Stimulated activated effector memory CD8-positive, alpha-beta T cell treated with anti-CD3 and anti-CD28 coated beads, Interleukin-12 subunit alpha, Interleukin-12 subunit beta, amount 100 ng/mL, for 72 hours (primary cell): ENCODE data around the gene CFL1.

ENCODE experiments used
- ATAC-seq: fragments of 150-1000 bp; cut with Tn5 transposase; 2 replicates; pipeline ENCODE4 v1.10.0; 2021
- DNase-seq, 2 donors: peaks; one replicate each; pipeline ENCODE4 v3.0.0; 2021 to 2022; ENCODE audit warnings: low spot score in 2 of 2
- H3K27ac Mint-ChIP-seq: one replicate; pipeline ENCODE4 v1.8.0; 2022; ENCODE audit warnings: mild to moderate bottlenecking, mixed read lengths
- H3K36me3 Mint-ChIP-seq: one replicate; pipeline ENCODE4 v1.8.0; 2022; ENCODE audit warnings: mild to moderate bottlenecking, mixed read lengths
- H3K4me1 Mint-ChIP-seq: one replicate; pipeline ENCODE4 v1.8.0; 2022; ENCODE audit warnings: mixed read lengths
- H3K4me3 Mint-ChIP-seq: one replicate; pipeline ENCODE4 v1.8.0; 2022; ENCODE audit warnings: mild to moderate bottlenecking, mixed read lengths
- H3K9me3 Mint-ChIP-seq: one replicate; pipeline ENCODE4 v1.8.0; 2022; ENCODE audit warnings: mixed read lengths

Gene CFL1

DNA sequence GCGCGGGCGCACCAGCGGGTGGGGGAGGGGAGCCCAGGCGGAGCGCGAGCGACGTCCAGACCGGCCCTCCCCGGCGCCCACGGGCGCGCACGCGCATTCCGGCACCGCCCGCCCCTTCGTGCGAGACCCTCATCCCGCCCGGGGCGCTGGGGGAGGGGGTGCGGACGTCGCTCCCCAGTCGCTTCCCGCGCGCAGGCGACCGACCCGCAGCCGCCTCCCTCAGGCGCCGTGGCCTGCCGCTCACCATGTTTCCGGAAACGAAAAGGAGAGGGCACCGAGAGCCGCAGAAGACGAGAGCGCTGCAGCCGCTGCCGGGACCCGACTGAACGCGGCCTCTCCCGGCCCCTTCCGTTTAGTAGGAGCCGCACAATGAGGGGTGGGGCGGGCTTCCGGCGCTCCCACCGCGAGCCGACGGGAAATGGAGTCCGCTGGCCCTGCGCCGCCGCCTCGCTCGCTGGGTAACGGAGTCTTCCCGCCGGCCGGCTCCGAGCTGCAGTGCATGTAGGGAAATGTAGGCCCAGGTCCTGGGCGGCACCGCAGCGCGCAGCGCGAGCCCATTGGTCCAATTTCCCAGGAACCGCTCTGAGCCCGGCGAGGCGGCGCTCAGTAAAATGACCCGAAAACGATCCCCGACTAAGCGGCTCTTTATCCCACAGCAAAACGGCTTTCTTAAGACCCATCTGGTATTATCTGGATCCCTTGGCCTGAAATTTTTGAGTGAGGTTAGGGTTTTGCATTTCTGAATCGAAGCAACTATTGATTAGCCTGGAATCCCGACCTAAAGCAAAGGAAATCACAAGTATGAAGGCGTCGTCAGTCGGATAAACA, at the start of gene CFL1:
CFL1 (minus strand) TSS at position 328 of the 828 bp plus-strand sequence; CDS start at position 247, 81 bp downstream.
- ATAC-seq (peak; percentile 77), DNase-seq (peak; percentile 91 to 97)
- H3K9me3 Mint-ChIP-seq: no peaks in the 10 kb centered on the region
- peaks cover 98% of the 10 kb centered on the region for H3K36me3 Mint-ChIP-seq
- peaks cover 74% of the 10 kb centered on the region for H3K4me1 Mint-ChIP-seq
- H3K27ac Mint-ChIP-seq: peak within 1 kb of the TSS; percentile 97
- H3K4me3 Mint-ChIP-seq: peak within 1 kb of the TSS; percentile 97

DNA sequence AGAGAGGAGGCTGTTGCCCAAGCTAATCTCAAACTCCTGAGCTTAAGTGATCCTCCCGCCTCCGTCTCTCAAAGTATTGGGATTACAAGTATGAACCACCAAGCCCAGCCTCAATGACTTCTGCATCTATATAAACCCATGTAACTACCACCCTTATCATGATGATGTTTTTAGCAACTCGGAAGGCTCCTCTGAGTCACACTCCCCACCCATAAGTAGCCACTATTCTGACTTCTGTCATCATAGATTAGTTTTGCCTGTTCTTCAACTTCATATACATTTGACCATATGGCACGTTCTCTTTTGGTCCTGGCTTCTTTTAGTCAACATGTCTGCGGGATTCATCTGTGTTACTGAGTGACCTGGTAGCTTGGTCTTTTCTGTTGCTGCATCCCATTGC, 48.6 kb upstream of the CFL1 start:
- ATAC-seq (peak; percentile 55), DNase-seq (no peak)
- peaks cover 21% of the 10 kb centered on the region for H3K4me1 Mint-ChIP-seq
- H3K9me3 Mint-ChIP-seq: no peaks in the 10 kb centered on the region
- H3K27ac Mint-ChIP-seq: no peak overlapping the region
- peaks cover 9% of the 10 kb centered on the region for H3K36me3 Mint-ChIP-seq
- H3K4me3 Mint-ChIP-seq: no peak overlapping the region

DNA sequence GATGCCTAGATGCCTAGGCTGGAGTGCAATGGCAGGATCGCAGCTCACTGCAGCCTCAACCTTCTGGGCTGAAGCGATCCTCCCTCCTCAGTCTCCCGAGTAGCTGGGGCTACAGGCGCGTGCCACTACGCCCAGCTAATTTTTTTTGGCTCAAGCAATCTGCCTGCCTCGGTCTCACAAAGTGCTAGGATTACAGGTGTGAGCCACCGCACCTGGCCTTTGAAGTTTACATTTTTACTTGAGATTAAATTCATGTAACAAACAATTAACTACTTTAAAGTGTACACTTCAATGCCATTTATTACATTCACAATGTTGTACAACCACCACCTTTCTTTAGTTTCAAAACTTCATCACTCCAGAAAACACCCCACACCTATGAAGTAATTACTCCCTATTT, 45.7 kb upstream of the CFL1 start:
- H3K36me3 Mint-ChIP-seq: peaks cover 27% of the 10 kb centered on the region
- H3K9me3 Mint-ChIP-seq: no peaks in the 10 kb centered on the region
- H3K27ac Mint-ChIP-seq: peak overlapping the region; percentile 88
- DNase-seq: no peak
- ATAC-seq: no peak
- peaks cover 21% of the 10 kb centered on the region for H3K4me1 Mint-ChIP-seq
- H3K4me3 Mint-ChIP-seq: no peak overlapping the region

DNA sequence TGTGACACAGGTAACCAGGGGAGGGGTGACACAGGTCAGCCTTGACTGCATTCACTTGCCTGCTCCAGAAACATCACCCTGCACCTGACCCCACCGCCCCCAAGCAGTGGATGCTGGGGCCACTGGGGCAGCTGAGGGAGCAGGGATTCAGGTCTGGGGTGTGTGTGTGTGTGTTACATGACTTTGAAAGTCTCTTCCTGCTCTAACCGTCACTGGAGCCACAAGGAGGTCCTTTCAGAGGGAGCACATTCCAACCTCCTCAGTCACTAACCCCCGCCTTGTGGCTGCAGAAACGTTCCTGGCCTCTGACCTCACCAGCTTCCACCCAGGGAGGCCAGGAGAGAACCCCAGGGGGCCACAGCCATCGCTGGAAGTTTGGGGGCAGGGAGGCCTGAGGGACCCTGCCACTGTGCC, 45.1 kb upstream of the CFL1 start:
- Mint-ChIP-seq H3K4me1 (peaks cover 25% of the 10 kb centered on the region), H3K9me3 (no peaks in the 10 kb centered on the region), H3K4me3 (no peak overlapping the region), H3K36me3 (peaks cover 33% of the 10 kb centered on the region), H3K27ac (peak overlapping the region; percentile 88)
- DNase-seq (no peak), ATAC-seq (no peak)

DNA sequence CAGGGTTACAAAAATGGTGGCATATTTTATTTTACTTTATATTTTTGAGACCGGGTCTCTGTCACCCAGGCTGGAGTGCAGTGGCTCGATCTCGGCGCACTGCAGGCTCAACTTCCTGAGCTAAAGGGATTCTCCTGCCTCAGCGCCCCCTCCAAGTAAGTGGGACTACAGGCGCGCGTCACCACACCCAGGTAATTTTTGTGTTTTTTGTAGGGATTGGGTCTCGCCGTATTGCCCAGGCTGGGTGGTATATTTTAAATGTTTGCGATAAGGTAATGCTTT, 42.9 kb upstream of the CFL1 start:
- peak overlapping the region; percentile 92 for H3K27ac Mint-ChIP-seq
- H3K36me3 Mint-ChIP-seq: peaks cover 55% of the 10 kb centered on the region
- DNase-seq (no peak), ATAC-seq (no peak)
- peak overlapping the region; percentile 84 for H3K4me3 Mint-ChIP-seq
- peaks cover 44% of the 10 kb centered on the region for H3K4me1 Mint-ChIP-seq
- H3K9me3 Mint-ChIP-seq: no peaks in the 10 kb centered on the region

DNA sequence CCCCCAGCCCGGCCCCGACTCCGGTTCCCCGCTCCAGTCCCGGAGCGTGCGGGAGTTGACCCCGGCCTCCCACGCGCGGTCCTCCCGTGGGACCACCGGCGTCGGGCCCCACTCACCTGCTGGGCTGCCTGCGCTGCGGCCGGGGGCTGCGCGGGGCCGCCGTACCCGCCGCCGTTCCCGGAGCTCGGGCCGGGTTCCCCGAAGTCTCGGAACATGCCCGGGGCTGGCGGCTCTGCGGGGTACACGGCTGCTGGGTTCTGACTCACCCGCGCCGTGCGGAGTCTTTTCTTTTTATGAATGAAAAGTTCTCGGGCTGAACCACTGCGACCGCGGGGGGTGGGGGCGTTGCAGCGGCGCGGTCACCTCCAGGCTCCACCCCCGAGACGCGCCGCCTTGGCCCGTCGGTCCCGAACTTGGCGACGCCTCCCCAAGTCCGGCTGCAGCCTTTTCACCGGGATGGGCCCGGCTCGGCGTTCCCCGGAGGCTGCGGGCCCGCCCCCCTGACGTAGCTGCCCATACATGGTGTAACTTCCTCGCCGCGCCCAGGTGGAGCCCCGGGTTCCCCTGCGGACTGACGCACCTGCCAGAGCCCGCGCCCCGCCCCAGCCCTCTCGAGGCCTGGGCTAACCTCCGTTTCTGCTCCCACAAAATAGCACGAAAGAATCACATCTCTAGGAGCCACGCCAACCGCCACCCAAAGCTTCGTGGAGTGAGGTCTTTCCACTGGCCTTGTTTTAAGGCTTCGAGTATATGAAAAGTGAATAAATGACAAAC, 42.3 kb upstream of the CFL1 start, which contains the start of gene FOSL1:
FOSL1 (minus strand) TSS at position 264 of the 774 bp plus-strand sequence; CDS start at position 215, 49 bp downstream.
- H3K9me3 Mint-ChIP-seq: no peaks in the 10 kb centered on the region
- H3K36me3 Mint-ChIP-seq: peaks cover 61% of the 10 kb centered on the region
- H3K4me1 Mint-ChIP-seq: peaks cover 49% of the 10 kb centered on the region
- H3K4me3 Mint-ChIP-seq: peak within 1 kb of the TSS; percentile 84
- DNase-seq: peak; percentile 86 to 97
- peak within 1 kb of the TSS; percentile 92 for H3K27ac Mint-ChIP-seq
- ATAC-seq: peak; percentile 83

DNA sequence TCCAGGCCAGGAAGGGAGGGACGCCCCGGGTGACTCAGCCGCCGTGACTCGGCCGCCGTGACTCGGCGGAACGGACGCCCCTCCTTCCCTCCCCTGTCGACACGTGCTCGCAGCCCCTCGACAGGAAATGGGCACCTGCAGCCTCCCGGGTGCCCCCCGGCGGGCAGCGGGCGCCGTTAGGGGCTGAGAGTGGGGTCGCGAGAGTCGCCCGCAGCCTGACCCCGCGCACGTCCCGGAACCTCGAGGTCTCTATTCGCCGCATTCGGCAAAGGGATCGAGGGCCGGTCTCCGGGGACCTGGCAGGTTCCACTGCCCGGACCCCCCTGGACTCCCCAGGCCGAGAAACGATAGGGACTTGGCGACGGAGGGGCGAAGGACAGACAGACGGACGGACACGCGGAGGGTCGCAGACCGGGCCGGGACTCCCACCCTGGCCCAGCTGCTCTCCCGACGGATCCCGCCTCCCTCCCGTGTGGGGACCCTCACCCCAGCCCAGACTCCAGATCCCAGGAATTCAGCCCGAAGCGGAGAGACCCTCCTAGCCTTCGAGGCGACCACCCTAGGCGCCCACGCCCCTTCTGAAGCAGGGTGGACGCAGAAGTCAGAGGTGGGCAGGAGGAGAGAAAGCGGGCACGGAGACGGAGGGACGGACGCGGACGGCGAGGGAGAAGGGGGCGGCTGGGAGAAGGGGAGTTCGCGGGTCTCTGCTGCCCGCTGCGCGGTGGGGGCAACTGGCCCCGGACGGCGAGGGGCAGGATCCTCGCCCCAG, 41.6 kb upstream of the CFL1 start:
- Mint-ChIP-seq H3K36me3 (peaks cover 68% of the 10 kb centered on the region), H3K4me1 (peaks cover 55% of the 10 kb centered on the region), H3K27ac (peak overlapping the region; percentile 92), H3K4me3 (peak overlapping the region; percentile 84), H3K9me3 (no peaks in the 10 kb centered on the region)
- peak; percentile 66 to 85 for DNase-seq
- ATAC-seq: peak; percentile 50

DNA sequence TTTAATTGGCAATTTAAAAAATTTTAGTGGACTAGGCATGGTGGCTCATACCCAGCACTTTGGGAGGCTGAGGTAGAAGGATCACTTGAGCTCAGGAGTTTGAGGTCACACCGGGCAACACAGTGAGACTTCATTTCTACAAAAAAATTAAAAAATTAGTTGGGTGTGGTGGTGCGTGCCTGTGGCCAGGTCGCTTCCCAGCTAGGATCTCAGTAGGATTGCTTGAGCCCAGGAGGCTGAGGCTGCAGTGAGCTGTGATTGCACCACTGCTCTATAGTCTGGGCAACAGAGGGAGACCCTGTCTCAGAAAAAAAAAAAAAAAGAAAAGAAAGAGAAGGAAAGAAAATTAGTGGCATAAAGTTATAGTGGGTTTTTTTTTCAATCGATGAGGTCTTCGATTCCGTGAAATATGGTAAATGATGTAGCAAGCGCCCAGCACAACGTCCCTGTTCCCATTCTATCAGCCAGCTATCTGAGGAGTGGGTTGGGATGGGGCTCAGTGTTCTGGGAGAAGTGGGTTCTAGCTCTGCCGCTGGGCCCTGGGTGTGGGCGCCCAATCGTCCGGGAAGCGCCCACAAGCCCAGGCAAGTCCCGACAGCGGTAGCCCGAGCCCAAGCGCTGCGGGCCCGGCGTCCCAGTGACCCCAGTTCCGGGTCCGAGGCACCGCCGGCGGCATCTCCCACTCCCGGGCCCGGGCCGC, 40.8 kb upstream of the CFL1 start:
- Mint-ChIP-seq H3K4me1 (peaks cover 62% of the 10 kb centered on the region), H3K9me3 (no peaks in the 10 kb centered on the region), H3K36me3 (peaks cover 76% of the 10 kb centered on the region), H3K4me3 (peak overlapping the region; percentile 84), H3K27ac (peak overlapping the region; percentile 92)
- DNase-seq (no peak), ATAC-seq (no peak)

DNA sequence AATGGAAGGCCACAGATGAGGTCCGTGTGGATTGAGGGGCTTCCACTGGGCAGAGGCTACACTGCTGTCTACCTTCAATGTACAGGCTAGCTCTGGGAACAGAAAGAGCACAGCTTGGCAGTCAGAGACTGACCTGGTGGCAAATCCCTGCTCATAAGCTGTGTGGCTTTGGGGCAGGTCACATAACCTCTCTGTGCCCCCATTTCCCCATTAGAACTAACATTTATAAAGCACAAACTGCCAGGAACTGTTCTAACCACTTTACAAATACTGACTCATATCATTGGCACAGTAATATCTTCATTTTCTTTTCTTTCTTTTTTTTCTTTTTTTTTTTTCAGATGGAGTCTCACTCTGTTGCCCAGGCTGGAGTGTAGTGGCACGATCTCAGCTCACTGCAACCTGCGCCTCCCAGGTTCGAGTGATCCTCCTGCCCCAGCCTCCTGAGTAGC, 39.1 kb upstream of the CFL1 start:
- Mint-ChIP-seq H3K9me3 (no peaks in the 10 kb centered on the region), H3K4me1 (peaks cover 66% of the 10 kb centered on the region), H3K4me3 (peak overlapping the region; percentile 78), H3K36me3 (peaks cover 89% of the 10 kb centered on the region), H3K27ac (peak overlapping the region; percentile 86)
- DNase-seq (no peak), ATAC-seq (no peak)

DNA sequence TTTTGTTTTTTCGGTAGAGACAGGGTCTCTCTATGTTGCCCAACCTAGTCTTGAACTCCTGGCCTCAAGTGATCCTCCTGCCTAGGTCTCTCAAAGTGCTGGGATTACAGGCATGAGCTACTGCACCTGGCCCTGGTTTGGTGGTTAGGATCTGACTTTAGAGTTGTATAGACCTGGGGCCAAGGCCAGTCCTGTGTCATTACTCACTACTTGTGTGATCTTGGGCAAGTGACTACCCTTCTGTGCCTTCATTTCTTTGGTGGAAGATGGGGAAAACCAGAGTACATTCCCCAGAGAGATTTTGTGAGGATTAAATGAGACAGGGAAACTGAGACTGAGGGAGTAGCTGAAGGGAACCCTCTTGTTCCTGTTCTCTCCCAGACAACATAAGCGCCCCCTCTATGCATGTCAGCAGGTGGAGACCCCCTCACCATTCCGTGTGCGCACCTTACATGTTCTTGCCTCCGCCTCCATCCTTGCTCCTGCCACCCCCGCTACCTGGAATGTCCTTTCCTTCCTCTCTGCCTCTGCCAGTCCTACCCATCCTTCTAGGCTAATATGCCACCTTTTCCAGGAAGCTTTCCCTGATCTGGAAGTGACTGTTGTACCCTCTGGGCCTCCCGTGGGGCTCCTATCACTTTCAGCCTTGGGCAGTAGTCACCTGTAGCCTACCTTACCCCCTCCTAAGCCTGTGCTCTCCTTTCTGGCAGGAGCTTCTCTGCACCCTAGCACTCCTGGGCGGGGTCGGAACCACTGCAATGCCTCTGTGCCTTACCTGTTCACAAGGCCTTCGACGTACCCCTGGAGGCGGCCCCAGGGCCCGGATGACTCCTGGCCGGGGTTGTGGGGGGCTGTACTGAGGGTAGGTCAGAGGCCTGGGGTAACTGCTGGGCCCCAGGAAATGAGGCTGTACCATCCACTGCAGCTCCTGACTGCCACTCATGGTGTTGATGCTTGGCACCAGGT, 38.3 kb upstream of the CFL1 start:
- peak overlapping the region; percentile 86 for H3K27ac Mint-ChIP-seq
- peak overlapping the region; percentile 78 for H3K4me3 Mint-ChIP-seq
- DNase-seq: no peak
- peaks cover 90% of the 10 kb centered on the region for H3K36me3 Mint-ChIP-seq
- no peaks in the 10 kb centered on the region for H3K9me3 Mint-ChIP-seq
- no peak for ATAC-seq
- peaks cover 61% of the 10 kb centered on the region for H3K4me1 Mint-ChIP-seq

DNA sequence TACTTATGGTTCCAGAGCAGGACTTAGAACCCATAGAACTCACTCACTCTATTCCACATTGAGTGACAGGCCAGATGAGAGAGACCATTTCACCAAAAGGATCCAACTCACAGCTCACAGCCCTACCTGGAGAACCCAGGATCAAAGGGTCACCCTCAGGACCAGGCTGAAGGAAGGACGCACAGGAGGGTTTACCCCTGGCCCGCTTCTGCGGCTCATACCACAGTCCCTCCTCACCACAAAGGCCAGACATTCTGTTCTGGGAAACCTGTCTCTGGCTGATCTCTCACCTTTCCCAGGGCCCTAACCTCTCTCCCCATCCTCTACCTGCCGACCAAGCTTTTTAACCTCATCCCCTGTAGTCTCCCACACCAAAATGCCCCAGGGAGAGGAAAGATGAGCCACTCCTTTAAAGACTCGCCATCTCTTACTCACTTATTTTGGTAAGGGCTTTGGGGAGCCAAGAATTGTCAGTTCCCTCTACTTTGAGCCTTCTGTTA, 37.6 kb upstream of the CFL1 start:
- H3K36me3 Mint-ChIP-seq: peaks cover 95% of the 10 kb centered on the region
- peak overlapping the region; percentile 78 for H3K4me3 Mint-ChIP-seq
- H3K27ac Mint-ChIP-seq: peak overlapping the region; percentile 86
- DNase-seq (no peak), ATAC-seq (no peak)
- no peaks in the 10 kb centered on the region for H3K9me3 Mint-ChIP-seq
- H3K4me1 Mint-ChIP-seq: peaks cover 61% of the 10 kb centered on the region

DNA sequence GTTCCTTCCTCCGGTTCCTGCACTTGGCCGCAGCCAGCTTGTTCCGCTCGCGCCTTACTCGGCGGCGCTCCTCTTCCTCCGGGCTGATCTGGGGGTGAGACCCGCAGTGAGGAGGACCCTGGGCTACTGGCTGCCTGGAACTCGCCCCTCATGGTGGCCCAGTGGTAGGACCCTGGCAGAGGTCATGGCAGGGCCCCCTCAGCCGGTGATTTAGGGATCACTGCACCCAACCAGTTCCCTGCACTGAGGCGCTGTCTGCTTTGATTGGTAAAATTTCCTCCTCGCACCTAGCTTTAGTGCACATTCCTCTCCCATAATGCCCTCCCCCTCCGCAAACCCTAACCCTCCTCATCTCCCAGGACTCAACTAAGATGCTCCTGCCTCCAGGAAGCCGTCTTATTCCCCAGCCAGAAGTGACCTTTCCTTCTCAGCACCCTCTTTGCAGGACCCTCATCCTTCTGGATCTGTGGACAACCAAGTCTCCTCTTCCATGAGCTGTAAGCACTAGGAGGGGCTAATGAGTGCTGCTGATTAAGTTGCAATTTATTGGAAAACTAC, 36.1 kb upstream of the CFL1 start:
- H3K4me3 Mint-ChIP-seq: peak overlapping the region; percentile 78
- H3K27ac Mint-ChIP-seq: peak overlapping the region; percentile 82
- H3K36me3 Mint-ChIP-seq: peaks cover 97% of the 10 kb centered on the region
- H3K4me1 Mint-ChIP-seq: peaks cover 75% of the 10 kb centered on the region
- no peak for DNase-seq
- H3K9me3 Mint-ChIP-seq: no peaks in the 10 kb centered on the region
- no peak for ATAC-seq

DNA sequence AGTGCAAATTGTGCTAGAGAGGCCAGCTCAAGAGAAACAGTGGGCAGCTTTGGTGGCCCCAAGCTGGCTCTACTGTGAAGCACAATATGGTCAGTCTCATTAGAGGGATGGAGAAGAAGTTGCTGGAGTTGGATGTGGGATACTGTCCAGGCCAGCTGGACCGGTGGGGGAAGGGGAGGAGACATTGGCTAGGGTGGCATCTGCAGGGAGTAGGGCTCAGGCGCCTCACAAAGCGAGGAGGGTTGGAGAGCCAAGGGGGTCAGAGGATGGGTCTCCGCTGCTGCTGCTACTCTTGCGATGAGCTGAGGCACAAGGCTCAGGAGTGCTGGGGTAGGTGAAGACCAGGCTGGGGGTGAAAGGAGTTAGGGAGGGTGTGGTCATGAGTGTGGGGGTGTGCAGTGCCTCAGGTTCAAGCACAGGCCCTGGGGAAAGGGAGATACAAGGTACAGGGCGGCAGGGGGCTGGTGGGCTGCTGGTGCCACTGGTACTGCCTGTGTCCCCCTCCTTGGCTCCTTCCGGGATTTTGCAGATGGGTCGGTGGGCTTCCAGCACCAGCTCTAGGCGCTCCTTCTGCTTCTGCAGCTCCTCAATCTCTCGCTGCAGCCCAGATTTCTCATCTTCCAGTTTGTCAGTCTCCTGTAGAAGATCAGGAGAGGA, 34.8 kb upstream of the CFL1 start:
- no peak for DNase-seq
- H3K27ac Mint-ChIP-seq: peak overlapping the region; percentile 82
- no peaks in the 10 kb centered on the region for H3K9me3 Mint-ChIP-seq
- ATAC-seq: no peak
- peak overlapping the region; percentile 78 for H3K4me3 Mint-ChIP-seq
- H3K36me3 Mint-ChIP-seq: peaks cover 97% of the 10 kb centered on the region
- H3K4me1 Mint-ChIP-seq: peaks cover 80% of the 10 kb centered on the region
